ENCODE measurements around the gene PTPRZ1.

PTPRZ1 gene

DNA sequence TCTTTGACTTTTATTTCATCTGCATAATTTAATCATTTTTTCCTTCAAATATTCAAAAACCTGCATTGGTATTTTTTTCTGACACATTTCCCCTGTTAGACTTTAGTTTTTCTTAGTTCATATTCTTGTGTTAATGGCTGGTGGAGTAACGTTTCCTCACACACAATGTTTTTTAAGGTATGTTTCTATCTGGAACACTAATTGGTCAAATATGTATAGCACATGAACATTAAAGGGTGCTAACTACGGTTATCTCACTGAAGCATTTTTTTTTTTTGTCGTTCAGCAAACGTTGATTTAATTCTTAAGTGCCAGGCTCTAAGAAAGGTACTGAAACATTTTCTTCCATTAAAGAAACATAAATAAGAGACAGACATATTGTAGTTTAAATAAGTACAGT is 87.7 kb downstream of the PTPRZ1 start:
- DNase-seq = no peak

DNA sequence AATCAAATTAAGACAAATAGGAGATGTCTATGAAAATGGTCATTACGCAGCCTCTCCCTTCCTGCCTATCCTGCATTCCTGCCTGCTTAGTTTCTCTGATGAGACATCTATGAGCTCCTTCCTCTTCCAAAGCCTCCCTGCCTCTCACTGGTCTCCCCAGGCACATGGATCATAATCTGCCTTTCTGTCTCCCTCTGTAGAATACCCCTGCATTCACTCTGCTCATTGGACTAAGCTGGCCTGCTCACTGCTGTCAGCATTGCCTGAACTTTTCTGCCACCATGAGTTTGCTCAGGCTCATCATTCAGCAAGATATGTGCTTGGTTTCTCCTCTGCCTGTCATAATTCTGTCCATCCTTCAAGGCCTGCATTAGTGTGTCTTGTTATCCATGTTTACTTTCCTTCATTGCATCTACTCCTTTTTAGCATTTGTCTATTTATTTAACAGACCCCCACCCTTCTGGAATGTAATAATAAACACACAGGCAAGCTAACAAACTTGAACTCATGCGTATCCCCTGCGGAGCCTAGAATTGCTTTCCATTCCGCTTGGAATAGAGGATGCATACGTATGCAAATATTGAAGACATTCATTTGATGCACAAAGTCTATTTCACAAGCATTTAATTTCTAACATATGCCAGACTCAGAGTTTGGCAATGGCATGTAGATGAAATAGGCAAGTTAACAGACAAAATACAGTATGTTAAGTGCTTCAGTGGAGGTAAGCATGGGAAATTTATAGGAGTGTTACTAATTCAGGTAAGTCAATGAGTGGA is 88.3 kb downstream of the PTPRZ1 start:
- DNase-seq = no peak

DNA sequence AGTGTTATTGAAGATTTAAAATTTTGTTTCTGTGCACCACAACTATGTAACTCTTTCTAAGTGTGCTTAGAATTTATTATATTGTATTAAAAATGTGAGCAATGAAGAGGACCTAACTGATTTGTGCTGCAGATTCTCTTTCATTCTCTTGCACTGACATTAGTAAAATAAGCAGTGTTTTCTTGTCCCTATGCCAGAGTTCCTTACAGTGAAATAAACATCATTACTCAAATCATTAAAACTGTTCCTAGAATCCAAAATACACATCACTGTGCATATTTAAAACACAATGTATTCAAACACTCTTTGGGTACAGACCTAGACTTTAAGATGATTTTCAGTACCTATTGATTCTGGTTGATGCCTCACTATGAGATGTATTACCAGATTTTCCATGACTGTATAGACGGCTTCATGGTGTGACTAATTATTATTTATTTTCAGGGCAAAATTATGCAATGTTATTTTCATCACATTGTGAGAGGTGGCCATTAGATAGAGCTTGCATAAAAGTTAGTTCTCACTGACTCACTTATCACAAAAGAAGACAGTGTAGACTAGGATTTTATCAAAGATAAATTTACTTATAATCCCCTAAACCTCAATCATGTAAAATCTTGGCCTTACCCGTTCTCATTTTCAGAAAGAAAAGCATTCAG is 93.4 kb downstream of the PTPRZ1 start:
- DNase-seq = no peak

DNA sequence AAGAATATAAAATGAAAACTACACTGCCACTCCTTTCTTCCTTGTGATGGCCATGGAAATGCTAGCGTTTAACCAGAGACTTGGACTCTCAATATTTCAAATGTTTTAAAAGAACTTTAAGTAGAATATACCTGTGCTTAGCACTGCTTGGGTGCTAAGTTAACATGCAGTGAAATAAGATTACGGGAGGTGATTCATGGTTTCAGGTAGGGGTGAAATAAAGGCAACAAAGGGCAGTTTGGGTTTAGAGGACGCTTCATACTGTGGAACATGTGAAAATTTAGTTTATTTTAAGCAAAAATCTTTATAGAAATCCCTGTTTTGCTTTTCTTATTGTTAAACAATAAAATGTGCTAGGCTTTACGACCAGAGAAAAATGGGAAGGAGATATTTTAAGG is 94.0 kb downstream of the PTPRZ1 start:
- no peak for DNase-seq

DNA sequence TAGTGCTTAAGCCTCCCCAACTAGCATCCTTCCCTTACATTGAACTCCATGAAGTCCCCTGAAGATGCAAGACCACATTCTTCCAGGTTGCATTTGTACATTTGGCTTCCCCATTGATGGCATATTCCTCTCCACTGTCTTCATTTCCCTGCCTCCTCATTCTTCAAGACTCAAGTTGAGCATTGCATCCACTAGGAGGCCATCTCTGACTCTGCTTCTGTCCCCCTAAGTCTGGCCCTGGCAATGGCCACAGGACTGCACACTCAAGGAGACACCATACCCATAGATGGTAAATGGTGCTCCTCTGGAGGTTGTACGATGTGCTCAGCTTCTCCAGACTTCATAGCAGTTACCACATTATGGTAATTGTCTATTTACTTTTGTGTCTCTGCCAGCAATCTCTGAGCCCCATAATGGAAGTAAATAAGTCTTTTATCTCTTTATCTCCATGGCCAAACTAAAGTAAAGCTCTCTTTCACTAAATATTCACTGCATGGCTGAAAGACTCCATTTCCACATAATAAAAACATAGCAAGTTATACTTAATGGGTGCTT is 112.6 kb downstream of the PTPRZ1 start:
- no peak for DNase-seq

GRCh38 chr7:121992068-121992467 is 119.1 kb downstream of the PTPRZ1 start:
- DNase-seq = no peak

- peak; percentile 67 for DNase-seq
These were observed 121.9 kb downstream of the PTPRZ1 start for GRCh38 chr7:121994625-121995410.

- DNase-seq = no peak
These were observed 133.7 kb downstream of the PTPRZ1 start for GRCh38 chr7:122006687-122007086.

DNA sequence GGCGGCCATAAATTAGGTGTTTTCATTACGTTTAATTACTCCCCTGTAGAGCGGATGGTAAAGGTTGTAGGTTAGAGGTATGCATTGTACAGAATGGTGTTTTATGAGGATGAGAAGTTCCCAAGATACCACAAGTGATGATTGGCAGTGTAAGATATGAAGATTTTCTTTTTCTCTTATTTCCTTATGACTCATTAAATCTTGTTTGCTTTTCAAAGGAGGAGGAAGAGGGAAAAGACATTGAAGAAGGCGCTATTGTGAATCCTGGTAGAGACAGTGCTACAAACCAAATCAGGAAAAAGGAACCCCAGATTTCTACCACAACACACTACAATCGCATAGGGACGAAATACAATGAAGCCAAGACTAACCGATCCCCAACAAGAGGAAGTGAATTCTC is 137.2 kb downstream of the PTPRZ1 start:
- no peak for DNase-seq

- DNase-seq = no peak
These were observed 140.1 kb downstream of the PTPRZ1 start for GRCh38 chr7:122013065-122013464.

- no peak for DNase-seq
These were observed 140.7 kb downstream of the PTPRZ1 start for GRCh38 chr7:122013630-122014029.

GRCh38 chr7:122014697-122015096 is 141.7 kb downstream of the PTPRZ1 start:
- DNase-seq = no peak

GRCh38 chr7:122018032-122018431 is 145.1 kb downstream of the PTPRZ1 start:
- no peak for DNase-seq

DNA sequence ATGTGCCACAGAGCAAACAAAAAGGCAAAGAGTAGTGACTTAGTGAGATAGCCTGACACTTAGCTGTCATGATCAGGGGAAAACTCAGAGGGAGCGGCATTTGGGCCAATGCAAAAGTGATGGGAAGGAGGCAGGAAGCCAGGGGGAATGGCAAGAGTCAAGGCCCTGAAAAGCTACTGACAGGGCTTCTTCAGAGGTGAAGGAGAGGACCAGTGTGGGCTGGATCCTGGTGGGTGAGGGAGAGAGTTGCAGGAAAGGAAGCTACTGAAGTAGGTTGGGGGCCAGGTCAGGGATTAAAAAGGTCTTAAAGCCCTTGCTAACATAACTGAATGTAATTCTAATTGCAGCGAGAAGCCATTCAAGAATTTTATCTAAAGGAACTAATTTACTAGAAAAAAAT is 154.1 kb downstream of the PTPRZ1 start:
- DNase-seq = no peak

GRCh38 chr7:122033641-122034040 is 160.7 kb downstream of the PTPRZ1 start:
- DNase-seq = no peak

DNA sequence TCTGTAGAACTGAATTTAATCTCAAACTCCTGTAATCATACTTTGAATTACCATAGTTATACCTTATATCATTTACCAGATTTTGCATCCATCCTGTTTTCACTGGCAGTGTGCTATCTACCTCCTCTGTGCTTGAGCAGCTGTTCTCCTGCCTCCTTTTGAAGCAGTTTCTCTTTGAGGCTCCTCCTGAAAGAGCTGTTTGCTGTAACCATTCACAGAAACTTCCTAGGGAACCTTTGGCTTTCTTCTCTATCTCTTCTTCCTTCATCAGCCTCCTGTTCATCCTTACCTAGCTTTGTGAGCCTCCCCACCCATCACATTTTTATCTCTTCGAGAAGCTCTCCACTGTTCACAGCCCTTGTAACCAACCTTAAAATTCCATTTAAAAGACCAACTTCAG is 162.9 kb downstream of the PTPRZ1 start:
- no peak for DNase-seq

GRCh38 chr7:122038134-122038533 is 165.2 kb downstream of the PTPRZ1 start:
- no peak for DNase-seq

- DNase-seq = no peak
These were observed 165.9 kb downstream of the PTPRZ1 start for GRCh38 chr7:122038904-122039303.

DNA sequence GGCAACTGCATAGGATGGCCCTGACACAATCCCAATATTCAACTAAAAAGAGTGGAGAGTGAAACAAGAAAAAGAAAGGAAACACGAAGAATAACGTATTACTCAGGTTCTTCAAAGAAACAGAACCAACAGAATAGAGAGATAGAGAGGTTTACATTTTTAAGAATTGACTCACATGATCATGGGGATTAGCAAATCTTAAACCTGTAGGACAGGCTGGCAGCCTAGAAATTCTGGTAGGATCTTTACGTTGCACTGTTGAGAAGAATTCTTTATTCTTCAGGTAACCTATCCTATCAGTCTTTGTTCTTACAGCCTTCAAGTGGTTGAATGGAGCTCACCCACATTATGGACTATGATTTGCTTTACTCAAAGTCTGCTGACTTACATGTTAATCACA is 167.2 kb downstream of the PTPRZ1 start:
- DNase-seq = no peak

- DNase-seq = no peak
These were observed 173.4 kb downstream of the PTPRZ1 start for GRCh38 chr7:122046402-122046801.

GRCh38 chr7:122054393-122054792 is 181.4 kb downstream of the PTPRZ1 start:
- no peak for DNase-seq

DNA sequence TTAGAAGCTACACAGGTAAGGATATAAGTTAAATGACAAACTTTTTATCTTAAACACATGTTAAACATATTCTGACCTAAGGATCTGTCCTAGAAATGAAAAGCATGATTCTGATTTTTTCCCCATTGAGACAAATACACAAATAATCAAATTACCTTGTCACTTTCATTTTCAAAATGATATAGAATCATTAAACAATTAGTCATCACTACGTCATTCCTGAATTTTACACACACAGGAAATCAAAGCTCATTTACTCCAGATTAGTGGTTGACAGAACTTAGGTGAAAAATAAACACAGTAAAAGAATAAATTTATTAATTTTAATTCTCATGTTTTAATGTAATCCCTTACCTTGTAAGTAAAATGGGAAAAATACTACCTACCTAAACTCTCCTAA is 182.1 kb downstream of the PTPRZ1 start:
- DNase-seq = no peak

GRCh38 chr7:122056977-122057376 is 184.0 kb downstream of the PTPRZ1 start:
- no peak for DNase-seq

- DNase-seq = no peak
These were observed 186.6 kb downstream of the PTPRZ1 start for GRCh38 chr7:122059542-122059941.

All from hematopoietic multipotent progenitor cell treated with erythropoietin and hydrocortisone succinate and interleukin-3 and kit ligand, for 8 days (in vitro differentiated cells).